Measurements from ENCODE around the gene THOC5.
"Not testable (repeated sequence)": the region's sequence is repeated elsewhere in the genome, so short reads cannot be mapped to it uniquely, and the experiment has no call there.

THOC5 gene

DNA sequence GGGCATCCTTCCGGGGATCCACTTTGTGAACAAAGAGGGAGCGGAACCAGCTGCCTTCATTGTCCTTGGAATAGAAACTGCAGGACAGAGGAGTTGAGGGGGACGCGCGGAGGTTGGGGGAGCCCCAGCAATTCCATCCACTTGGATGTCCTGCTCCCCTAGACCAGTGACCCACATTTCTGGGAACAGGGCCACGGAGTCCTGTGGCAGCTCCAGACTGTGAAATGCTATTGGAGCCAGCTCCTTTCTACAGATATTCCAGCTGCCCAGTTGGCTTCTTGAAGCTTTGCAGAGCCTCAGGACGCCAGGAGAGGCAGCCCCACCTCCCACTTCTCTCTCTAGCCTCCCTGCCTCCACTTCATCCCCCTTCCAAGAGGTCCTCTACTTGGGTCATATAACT lies 16.9 kb upstream of the THOC5 start:
- DNase-seq (ENCODE audit: low spot score): no peak
- Histone ChIP-seq H3K27ac (no peak overlapping the region), H3K4me3 (no peak overlapping the region)
- TF ChIP-seq, protein P1, sequence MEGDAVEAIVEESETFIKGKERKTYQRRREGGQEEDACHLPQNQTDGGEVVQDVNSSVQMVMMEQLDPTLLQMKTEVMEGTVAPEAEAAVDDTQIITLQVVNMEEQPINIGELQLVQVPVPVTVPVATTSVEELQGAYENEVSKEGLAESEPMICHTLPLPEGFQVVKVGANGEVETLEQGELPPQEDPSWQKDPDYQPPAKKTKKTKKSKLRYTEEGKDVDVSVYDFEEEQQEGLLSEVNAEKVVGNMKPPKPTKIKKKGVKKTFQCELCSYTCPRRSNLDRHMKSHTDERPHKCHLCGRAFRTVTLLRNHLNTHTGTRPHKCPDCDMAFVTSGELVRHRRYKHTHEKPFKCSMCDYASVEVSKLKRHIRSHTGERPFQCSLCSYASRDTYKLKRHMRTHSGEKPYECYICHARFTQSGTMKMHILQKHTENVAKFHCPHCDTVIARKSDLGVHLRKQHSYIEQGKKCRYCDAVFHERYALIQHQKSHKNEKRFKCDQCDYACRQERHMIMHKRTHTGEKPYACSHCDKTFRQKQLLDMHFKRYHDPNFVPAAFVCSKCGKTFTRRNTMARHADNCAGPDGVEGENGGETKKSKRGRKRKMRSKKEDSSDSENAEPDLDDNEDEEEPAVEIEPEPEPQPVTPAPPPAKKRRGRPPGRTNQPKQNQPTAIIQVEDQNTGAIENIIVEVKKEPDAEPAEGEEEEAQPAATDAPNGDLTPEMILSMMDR (IDR thresholded peaks at IDR 0.05): no peak

DNA sequence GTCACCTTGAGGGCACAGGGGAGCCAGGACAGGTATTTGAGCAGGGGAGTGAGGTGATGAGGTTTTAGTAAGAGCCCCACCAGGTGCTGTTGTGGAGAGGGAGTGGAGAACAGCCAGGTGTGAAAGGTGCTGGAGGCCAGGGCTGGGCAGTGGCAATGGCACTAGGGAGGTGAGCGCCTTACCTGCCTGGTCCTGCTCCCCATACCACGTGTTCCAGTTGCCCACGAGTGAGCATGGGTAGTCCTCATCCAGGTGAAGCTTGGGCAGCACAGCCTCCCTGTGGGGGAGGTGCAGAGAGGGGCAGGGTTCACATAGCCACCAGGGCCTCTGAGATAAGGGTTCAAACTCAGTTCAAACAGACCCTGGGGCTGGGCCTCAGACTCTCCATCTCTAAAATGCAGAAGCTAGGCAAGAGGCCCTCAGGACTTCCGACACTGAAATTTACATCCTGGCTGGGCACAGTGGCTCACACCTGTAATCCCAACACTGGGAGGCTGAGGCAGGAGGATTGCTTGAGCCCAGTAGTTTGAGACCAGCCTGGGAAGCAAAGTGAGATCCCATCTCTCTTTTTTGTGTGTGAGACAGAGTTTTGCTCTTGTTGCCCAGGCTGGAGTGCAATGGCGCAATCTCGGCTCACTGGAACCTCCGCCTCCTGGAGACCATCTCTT lies 15.6 kb upstream of the THOC5 start:
- Histone ChIP-seq H3K27ac (no peak overlapping the region), H3K4me3 (no peak overlapping the region)
- DNase-seq (ENCODE audit: low spot score): no peak
- TF ChIP-seq, protein P1 (IDR thresholded peaks at IDR 0.05): no peak

DNA sequence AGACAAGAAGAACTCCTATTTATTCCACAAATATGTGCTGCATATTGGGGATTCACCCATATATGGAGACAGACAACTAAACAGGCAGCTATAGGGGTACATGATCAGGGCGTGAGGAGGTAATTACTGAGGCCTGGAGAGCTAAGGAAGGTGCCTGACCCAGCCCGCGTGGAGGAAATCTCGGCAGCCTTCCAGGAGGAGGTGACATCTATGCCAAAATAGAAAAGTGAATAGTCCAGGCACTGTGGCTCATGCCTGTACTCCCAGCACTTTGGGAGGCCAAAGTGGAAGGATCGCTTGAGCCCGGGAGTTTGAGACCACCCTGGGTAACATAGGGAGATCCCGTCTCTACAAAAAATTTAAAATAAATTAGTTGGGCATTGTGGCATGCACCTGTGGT lies 13.8 kb upstream of the THOC5 start:
- no peak for DNase-seq (ENCODE audit: low spot score)
- TF ChIP-seq, protein P1 (IDR thresholded peaks at IDR 0.05): no peak
- H3K4me3 ChIP-seq: no peak overlapping the region
- H3K27ac ChIP-seq: no peak overlapping the region

DNA sequence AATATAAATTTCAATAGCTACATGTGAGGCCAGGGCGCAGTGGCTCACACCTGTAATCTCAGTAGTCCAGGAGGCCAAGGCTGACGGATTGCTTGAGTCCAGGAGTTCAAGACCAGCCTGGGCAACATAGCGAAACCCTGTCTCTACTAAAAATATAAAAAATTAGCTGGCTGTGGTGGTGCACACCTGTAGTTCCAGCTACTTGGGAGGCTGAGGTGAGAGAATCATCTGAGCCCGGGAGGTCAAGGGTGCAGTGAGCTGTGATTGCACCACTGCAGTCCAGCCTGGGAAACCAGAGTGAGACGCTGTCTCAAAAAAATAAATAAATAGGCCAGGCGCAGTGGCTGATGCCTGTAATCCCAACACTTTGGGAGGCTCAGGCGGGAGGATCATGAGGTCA lies 13.0 kb upstream of the THOC5 start:
- H3K27ac ChIP-seq; DNase-seq (ENCODE audit: low spot score); H3K4me3 ChIP-seq: not testable (repeated sequence)

DNA sequence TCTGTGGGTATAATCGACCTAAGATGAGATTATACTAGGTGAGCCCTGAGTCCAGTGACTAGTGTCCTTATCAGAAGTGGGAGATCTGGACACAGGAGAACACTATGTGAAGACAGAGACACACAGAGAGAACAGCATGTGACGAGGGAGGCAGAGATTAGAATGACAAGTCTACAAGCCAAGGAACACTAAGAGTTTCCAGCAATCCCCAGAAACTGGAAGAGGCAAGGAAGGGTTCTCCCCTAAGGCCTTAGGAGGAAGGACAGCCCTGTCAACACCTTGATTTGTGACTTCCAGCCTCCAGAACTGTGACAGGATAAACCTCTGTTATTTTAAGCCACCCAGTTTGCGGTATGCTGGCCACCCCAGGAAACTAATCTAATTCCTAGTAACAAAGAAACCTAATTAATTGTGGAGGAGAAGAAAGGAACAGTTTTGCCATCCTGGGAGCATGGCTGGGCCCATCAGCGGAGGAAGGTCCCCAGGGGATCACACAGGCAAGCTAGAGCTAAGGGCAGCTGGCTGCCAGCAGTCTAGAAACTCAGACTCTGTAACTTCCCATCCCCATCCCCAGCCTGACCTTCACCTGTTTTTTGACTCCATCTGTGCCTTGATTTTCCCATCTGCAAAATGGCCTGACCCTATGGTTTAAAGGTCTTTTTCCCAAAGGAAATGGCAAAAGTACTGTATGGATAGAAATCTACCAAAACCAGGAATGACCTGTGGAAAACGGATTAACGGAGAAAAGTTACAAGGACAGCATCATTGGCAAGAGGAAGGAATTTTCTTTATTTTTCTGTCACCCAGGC lies 10.3 kb upstream of the THOC5 start:
- TF ChIP-seq, protein P1 (IDR thresholded peaks at IDR 0.05): no peak
- DNase-seq (ENCODE audit: low spot score): no peak
- Histone ChIP-seq H3K4me3 (no peak overlapping the region), H3K27ac (no peak overlapping the region)

DNA sequence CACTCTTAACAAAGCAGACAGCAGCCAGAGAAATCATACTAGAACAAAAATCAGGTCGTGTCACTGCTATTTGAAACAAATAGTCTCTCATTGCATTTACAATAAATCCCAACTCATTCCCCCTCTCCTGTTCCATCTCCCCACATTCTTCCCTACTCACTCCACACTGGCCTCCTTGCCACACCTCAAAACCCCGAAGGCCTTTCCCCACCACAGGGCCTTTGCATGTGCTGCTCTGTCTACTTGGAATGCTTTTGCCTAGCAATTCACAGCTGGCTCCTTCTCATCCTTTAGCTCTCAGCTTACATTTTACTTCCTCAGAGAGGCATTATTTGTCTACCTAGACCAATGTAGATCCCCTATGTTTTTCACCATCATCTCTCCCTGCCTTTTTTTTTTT lies 6.3 kb upstream of the THOC5 start:
- DNase-seq (ENCODE audit: low spot score): no peak
- Histone ChIP-seq H3K27ac (no peak overlapping the region), H3K4me3 (no peak overlapping the region)
- TF ChIP-seq, protein P1 (IDR thresholded peaks at IDR 0.05): no peak

DNA sequence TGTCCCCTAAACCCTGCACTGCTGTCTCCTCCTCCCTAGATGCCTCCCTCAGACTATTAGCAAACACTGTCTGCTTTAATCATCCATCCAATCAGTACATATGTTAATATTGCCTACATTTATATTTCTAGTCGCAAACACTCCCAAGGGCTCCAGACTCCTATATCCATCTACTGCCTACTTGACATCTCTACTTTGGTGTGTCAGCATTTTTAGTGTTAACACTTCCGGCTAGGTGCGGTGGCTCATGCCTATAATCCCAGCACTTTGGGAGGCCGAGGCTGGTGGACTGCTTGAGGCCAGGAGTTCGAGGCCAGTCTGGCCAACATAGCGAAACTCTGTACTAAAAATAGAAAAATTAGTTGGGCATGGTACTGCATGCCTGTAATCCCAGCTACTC lies 5.5 kb upstream of the THOC5 start:
- Histone ChIP-seq H3K4me3 (no peak overlapping the region), H3K27ac (no peak overlapping the region)
- TF ChIP-seq, protein P1 (IDR thresholded peaks at IDR 0.05): no peak
- DNase-seq (ENCODE audit: low spot score): no peak

Measured in coronary artery (tissue), 2 donors.